ENCODE results near the gene DPY19L1. TPM values are rescaled to one million over a fixed set of nuclear protein-coding genes. Genes with fewer than 3 reads are reported as not detected.
"Not testable (repeated sequence)": the region's sequence is repeated elsewhere in the genome, so short reads cannot be mapped to it uniquely, and the experiment has no call there.

Gene DPY19L1
- total and polyA plus RNA-seq, 2 donors, result 5.5 to 10.8 TPM

- H3K27me3 ChIP-seq (ENCODE audit: control insufficient read depth in 2 of 2, insufficient read depth in 1 of 2, low read length in 1 of 2); H3K4me1 ChIP-seq (ENCODE audit: control insufficient read depth in 2 of 2, insufficient read depth in 2 of 2, low read length in 2 of 2); H3K9me3 ChIP-seq (ENCODE audit: control insufficient read depth in 2 of 2, insufficient read depth in 1 of 2, low read length in 1 of 2); H3K4me3 ChIP-seq (ENCODE audit: low read length in 2 of 2); DNase-seq (ENCODE audit: low read depth in 6 of 9, low spot score in 9 of 9); H3K36me3 ChIP-seq (ENCODE audit: control insufficient read depth in 2 of 2, insufficient read depth in 2 of 2, low read length in 1 of 2); H3K27ac ChIP-seq (ENCODE audit: low read depth in 1 of 2, low read length in 1 of 2): not testable (repeated sequence)
- WGBS, result 89% methylated on average over 4 of the region's 4 CpGs
These were observed 116.8 kb downstream of the DPY19L1 start for GRCh38 chr7:34920470-34920869.

DNA sequence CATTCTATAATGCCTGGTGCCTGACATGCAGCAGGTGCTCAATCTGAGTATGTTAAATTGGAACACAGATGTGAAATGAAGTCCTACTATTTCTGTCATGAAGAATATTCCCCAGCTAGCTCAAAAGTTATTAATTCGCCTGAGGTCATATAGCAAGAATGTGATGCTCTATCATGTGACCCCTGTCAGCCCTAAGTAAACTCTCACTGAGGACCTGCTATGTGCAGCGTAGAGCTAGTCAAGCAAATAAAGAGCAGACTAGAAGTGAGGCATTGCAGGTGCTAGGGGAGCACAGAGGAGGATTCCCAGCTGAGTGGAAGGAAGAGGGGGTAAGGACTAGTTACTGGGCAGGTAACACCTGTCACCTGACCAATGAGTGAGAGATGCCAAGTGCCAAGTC, 118.2 kb downstream of the DPY19L1 start:
- not testable (repeated sequence) for H3K4me1 ChIP-seq (ENCODE audit: control insufficient read depth in 2 of 2, insufficient read depth in 2 of 2, low read length in 2 of 2); H3K27me3 ChIP-seq (ENCODE audit: control insufficient read depth in 2 of 2, insufficient read depth in 1 of 2, low read length in 1 of 2); H3K4me3 ChIP-seq (ENCODE audit: low read length in 2 of 2); DNase-seq (ENCODE audit: low read depth in 6 of 9, low spot score in 9 of 9); H3K27ac ChIP-seq (ENCODE audit: low read depth in 1 of 2, low read length in 1 of 2); H3K36me3 ChIP-seq (ENCODE audit: control insufficient read depth in 2 of 2, insufficient read depth in 2 of 2, low read length in 1 of 2); H3K9me3 ChIP-seq (ENCODE audit: control insufficient read depth in 2 of 2, insufficient read depth in 1 of 2, low read length in 1 of 2)
- WGBS, result 89% methylated on average over 2 of the region's 2 CpGs

GRCh38 chr7:34918198-34918861, 119.0 kb downstream of the DPY19L1 start:
- not testable (repeated sequence) for DNase-seq (ENCODE audit: low read depth in 6 of 9, low spot score in 9 of 9); H3K4me3 ChIP-seq (ENCODE audit: low read length in 2 of 2); H3K27me3 ChIP-seq (ENCODE audit: control insufficient read depth in 2 of 2, insufficient read depth in 1 of 2, low read length in 1 of 2); H3K36me3 ChIP-seq (ENCODE audit: control insufficient read depth in 2 of 2, insufficient read depth in 2 of 2, low read length in 1 of 2); H3K27ac ChIP-seq (ENCODE audit: low read depth in 1 of 2, low read length in 1 of 2); H3K4me1 ChIP-seq (ENCODE audit: control insufficient read depth in 2 of 2, insufficient read depth in 2 of 2, low read length in 2 of 2); H3K9me3 ChIP-seq (ENCODE audit: control insufficient read depth in 2 of 2, insufficient read depth in 1 of 2, low read length in 1 of 2)
- 47% methylated on average over 5 of the region's 6 CpGs for WGBS

DNA sequence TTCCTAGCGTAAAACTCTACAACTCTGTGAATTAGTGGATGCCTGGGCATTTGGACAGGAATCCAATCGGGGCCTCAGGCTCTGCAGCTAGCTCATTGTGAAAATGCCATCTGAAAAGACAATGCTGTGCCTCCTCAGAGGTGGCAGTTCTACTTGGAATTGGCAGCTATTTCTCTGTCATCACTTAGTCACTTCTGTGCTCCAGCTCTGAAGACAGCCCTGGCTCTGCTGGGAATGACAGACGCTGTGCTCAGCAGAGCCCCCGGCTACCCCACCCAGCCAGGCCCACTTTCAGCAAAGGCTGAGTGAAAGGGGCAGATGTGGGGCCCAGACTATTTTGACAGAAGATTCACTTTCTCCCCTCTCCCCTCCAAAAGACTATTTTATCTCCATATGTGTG, 119.8 kb downstream of the DPY19L1 start:
- H3K27ac ChIP-seq (ENCODE audit: low read depth in 1 of 2, low read length in 1 of 2); H3K36me3 ChIP-seq (ENCODE audit: control insufficient read depth in 2 of 2, insufficient read depth in 2 of 2, low read length in 1 of 2); DNase-seq (ENCODE audit: low read depth in 6 of 9, low spot score in 9 of 9); H3K9me3 ChIP-seq (ENCODE audit: control insufficient read depth in 2 of 2, insufficient read depth in 1 of 2, low read length in 1 of 2); H3K4me1 ChIP-seq (ENCODE audit: control insufficient read depth in 2 of 2, insufficient read depth in 2 of 2, low read length in 2 of 2); H3K27me3 ChIP-seq (ENCODE audit: control insufficient read depth in 2 of 2, insufficient read depth in 1 of 2, low read length in 1 of 2); H3K4me3 ChIP-seq (ENCODE audit: low read length in 2 of 2): not testable (repeated sequence)
- WGBS, result 88% methylated on average over 4 of the region's 4 CpGs

DNA sequence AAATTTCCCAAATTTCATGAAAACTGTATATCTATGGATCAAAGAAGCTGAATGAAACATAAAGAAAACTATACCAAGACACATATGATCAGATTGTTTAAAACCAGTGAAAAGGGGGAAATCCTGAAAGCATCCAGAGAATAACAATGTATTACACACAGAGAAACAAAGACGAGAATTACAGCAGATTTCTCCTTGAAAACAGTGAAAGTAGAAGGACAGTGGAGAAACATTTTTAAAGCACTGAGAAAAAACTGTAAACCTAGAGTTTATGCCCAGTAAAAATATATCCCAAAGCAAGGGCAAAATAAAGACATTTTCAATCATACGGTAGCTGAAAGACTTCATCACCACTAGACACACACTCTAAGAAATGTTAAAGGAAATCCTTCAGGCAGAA, 121.0 kb downstream of the DPY19L1 start:
- no peaks in the 10 kb centered on the region for H3K9me3 ChIP-seq (ENCODE audit: control insufficient read depth in 2 of 2, insufficient read depth in 1 of 2, low read length in 1 of 2)
- H3K4me1 ChIP-seq (ENCODE audit: control insufficient read depth in 2 of 2, insufficient read depth in 2 of 2, low read length in 2 of 2), result no peaks in the 10 kb centered on the region
- no peak for DNase-seq (ENCODE audit: low read depth in 6 of 9, low spot score in 9 of 9)
- H3K27me3 ChIP-seq (ENCODE audit: control insufficient read depth in 2 of 2, insufficient read depth in 1 of 2, low read length in 1 of 2), result no peaks in the 10 kb centered on the region
- H3K4me3 ChIP-seq (ENCODE audit: low read length in 2 of 2), result no peak overlapping the region
- 98% methylated on average over 2 of the region's 2 CpGs for WGBS
- no peaks in the 10 kb centered on the region for H3K36me3 ChIP-seq (ENCODE audit: control insufficient read depth in 2 of 2, insufficient read depth in 2 of 2, low read length in 1 of 2)
- no peak overlapping the region for H3K27ac ChIP-seq (ENCODE audit: low read depth in 1 of 2, low read length in 1 of 2)

DNA sequence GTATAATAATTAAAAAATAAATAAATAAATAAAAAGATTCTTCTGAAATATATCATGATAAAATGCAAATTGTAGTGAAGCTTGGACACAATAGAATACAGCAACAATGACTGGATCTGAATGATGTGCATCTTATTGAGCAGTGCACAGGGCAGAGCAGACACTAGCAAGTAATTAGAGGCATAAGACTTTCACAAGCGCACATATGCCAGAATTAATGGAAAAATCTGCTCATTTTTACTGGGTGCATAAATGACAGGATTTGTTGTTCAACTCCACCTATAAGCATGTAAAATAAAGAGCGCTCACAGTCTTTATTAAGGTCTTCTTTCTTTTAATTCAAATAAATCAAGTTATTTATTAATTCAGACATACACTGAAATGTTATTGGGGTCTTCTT, 125.0 kb downstream of the DPY19L1 start:
- no peaks in the 10 kb centered on the region for H3K4me1 ChIP-seq (ENCODE audit: control insufficient read depth in 2 of 2, insufficient read depth in 2 of 2, low read length in 2 of 2)
- no peaks in the 10 kb centered on the region for H3K27me3 ChIP-seq (ENCODE audit: control insufficient read depth in 2 of 2, insufficient read depth in 1 of 2, low read length in 1 of 2)
- H3K27ac ChIP-seq (ENCODE audit: low read depth in 1 of 2, low read length in 1 of 2), result no peak overlapping the region
- no peaks in the 10 kb centered on the region for H3K9me3 ChIP-seq (ENCODE audit: control insufficient read depth in 2 of 2, insufficient read depth in 1 of 2, low read length in 1 of 2)
- WGBS, result 97% methylated on average over 2 of the region's 2 CpGs
- no peaks in the 10 kb centered on the region for H3K36me3 ChIP-seq (ENCODE audit: control insufficient read depth in 2 of 2, insufficient read depth in 2 of 2, low read length in 1 of 2)
- H3K4me3 ChIP-seq (ENCODE audit: low read length in 2 of 2), result no peak overlapping the region
- no peak for DNase-seq (ENCODE audit: low read depth in 6 of 9, low spot score in 9 of 9)

DNA sequence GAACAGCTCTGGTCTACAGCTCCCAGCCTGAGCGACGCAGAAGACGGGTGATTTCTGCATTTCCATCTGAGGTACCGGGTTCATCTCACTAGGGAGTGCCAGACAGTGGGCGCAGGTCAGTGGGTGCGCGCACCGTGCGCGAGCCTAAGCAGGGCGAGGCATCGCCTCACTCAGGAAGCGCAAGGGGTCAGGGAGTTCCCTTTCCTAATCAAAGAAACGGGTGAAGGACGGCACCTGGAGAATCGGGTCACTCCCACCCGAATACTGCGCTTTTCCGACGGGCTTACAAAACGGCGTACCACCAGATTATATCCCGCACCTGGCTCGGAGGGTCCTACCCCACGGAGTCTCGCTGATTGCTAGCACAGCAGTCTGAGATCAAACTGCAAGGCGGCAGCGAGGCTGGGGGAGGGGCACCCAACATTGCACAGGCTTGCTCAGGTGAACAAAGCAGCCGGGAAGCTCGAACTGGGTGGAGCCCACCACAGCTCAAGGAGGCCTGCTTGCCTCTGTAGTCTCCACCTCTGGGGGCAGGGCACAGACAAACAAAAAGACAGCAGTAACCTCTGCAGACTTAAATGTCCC, 130.9 kb downstream of the DPY19L1 start:
- 28% methylated on average over 30 of the region's 30 CpGs for WGBS
- H3K36me3 ChIP-seq (ENCODE audit: control insufficient read depth in 2 of 2, insufficient read depth in 2 of 2, low read length in 1 of 2); H3K9me3 ChIP-seq (ENCODE audit: control insufficient read depth in 2 of 2, insufficient read depth in 1 of 2, low read length in 1 of 2); H3K4me3 ChIP-seq (ENCODE audit: low read length in 2 of 2); H3K4me1 ChIP-seq (ENCODE audit: control insufficient read depth in 2 of 2, insufficient read depth in 2 of 2, low read length in 2 of 2); H3K27me3 ChIP-seq (ENCODE audit: control insufficient read depth in 2 of 2, insufficient read depth in 1 of 2, low read length in 1 of 2); H3K27ac ChIP-seq (ENCODE audit: low read depth in 1 of 2, low read length in 1 of 2): not testable (repeated sequence)
- DNase-seq (ENCODE audit: low read depth in 6 of 9, low spot score in 9 of 9), result peak in 4 of 9 donors; percentile 2 to 24 (median 12)

DNA sequence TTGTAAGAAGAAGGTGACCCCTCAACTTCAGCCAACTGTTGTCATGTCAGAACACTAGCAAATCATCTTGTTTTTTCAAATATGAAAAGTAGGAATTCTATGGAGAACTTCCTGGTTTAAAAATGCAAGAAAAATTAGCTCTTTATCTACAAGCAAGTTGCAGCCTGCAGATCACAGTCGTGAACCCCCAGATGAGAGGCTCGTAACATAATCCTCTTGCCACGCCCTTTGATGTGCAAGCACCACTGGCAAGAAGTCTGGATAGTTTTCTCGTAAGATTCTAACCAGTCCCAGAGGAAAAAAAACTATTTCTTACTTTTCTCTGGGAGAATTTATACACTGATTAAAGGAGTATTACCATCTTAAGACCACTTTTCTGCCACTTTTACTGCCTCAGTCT, 132.3 kb downstream of the DPY19L1 start:
- no peaks in the 10 kb centered on the region for H3K36me3 ChIP-seq (ENCODE audit: control insufficient read depth in 2 of 2, insufficient read depth in 2 of 2, low read length in 1 of 2)
- no peak overlapping the region for H3K4me3 ChIP-seq (ENCODE audit: low read length in 2 of 2)
- H3K27ac ChIP-seq (ENCODE audit: low read depth in 1 of 2, low read length in 1 of 2), result no peak overlapping the region
- no peak for DNase-seq (ENCODE audit: low read depth in 6 of 9, low spot score in 9 of 9)
- no peaks in the 10 kb centered on the region for H3K9me3 ChIP-seq (ENCODE audit: control insufficient read depth in 2 of 2, insufficient read depth in 1 of 2, low read length in 1 of 2)
- H3K4me1 ChIP-seq (ENCODE audit: control insufficient read depth in 2 of 2, insufficient read depth in 2 of 2, low read length in 2 of 2), result no peaks in the 10 kb centered on the region
- no peaks in the 10 kb centered on the region for H3K27me3 ChIP-seq (ENCODE audit: control insufficient read depth in 2 of 2, insufficient read depth in 1 of 2, low read length in 1 of 2)
- WGBS, result 95% methylated on average over 4 of the region's 4 CpGs

GRCh38 chr7:34903921-34904320, 133.4 kb downstream of the DPY19L1 start:
- not testable (repeated sequence) for H3K36me3 ChIP-seq (ENCODE audit: control insufficient read depth in 2 of 2, insufficient read depth in 2 of 2, low read length in 1 of 2); H3K4me1 ChIP-seq (ENCODE audit: control insufficient read depth in 2 of 2, insufficient read depth in 2 of 2, low read length in 2 of 2); DNase-seq (ENCODE audit: low read depth in 6 of 9, low spot score in 9 of 9); H3K4me3 ChIP-seq (ENCODE audit: low read length in 2 of 2); H3K9me3 ChIP-seq (ENCODE audit: control insufficient read depth in 2 of 2, insufficient read depth in 1 of 2, low read length in 1 of 2); H3K27me3 ChIP-seq (ENCODE audit: control insufficient read depth in 2 of 2, insufficient read depth in 1 of 2, low read length in 1 of 2); H3K27ac ChIP-seq (ENCODE audit: low read depth in 1 of 2, low read length in 1 of 2)
- 78% methylated on average over 2 of the region's 2 CpGs for WGBS
